ENCODE data around the gene RPL18A. TPM values are rescaled to one million over a fixed set of nuclear protein-coding genes. Genes with fewer than 3 reads are reported as not detected.
A peak's percentile ranks its signal among the peaks of the same experiment; 100 is the strongest.

RPL18A gene
- 1,000 to 10,000 TPM; 1,774 to 2,038 (median 1,892) TPM for total RNA-seq (2021; fragmentation: NEBNext Ultra II Directional; extraction: Animal tissue kit (Norgen Biotek cat#: 25700))
- long read RNA-seq, transcript RPL18A-201 (5 exons, 665 nt), result major isoform, 1,645 of 1,674 reads
- long read RNA-seq, transcript RPL18A-203 (4 exons, 1,084 nt), result minor isoform, 16 of 1,674 reads
- long read RNA-seq, partial matches to known transcripts, result 8 of 1,674 reads
- long read RNA-seq, other reads (novel, unspliced or antisense), result 4 of 1,674 reads

DNA sequence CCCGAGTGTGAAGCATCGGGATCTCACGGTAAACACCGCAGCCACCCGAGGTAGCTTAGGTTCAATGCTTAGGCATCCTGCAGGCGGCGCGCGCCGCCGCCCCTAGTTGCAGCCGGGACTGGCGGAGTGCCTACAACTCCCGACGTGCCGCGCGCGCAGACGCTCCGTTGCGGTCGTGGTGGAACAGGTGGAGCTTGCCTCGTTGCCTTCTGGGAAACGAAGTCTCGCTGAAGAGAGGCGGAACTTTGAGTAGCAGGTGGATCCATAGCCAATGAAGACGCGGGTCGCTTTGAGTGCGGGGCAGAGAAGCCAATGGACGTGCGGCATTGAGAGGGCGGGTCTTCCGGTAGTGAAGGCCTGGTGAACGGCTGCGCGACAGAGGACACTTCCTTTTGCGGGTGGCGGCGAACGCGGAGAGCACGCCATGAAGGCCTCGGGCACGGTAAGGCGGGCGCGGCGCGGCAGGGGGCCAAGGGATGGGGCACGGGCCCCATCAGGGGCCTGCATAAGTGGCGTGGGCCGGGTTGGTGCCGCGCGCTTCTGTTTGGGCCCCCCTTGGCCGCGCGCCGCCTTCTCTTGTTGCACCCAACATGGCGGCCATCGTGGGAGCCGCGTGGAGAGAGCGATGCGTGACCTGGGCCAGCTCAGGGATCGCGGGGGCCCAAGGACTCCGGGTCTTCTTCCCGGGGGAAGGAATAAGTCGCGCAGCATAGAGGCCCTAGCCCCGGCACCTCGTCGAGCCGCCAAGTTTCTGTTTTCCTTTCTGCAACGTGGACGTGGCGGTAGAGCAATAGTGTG is at the start of gene RPL18A:
RPL18A (plus strand) TSS at position 378 of the 798 bp plus-strand sequence; CDS start at position 425, 47 bp downstream.
- H3K27ac Mint-ChIP-seq, result peak within 1 kb of the TSS; percentile 97
- H3K4me3 Mint-ChIP-seq, result peak within 1 kb of the TSS; percentile 98
- DNase-seq, result peak; percentile 100
- peaks cover 20% of the 10 kb centered on the region for H3K27me3 Mint-ChIP-seq (ENCODE audit: insufficient read depth)
- peaks cover 25% of the 10 kb centered on the region for H3K4me1 Mint-ChIP-seq (ENCODE audit: low read depth)
- peaks cover 27% of the 10 kb centered on the region for H3K36me3 Mint-ChIP-seq (ENCODE audit: low read depth)
- TF ChIP-seq, protein P1, sequence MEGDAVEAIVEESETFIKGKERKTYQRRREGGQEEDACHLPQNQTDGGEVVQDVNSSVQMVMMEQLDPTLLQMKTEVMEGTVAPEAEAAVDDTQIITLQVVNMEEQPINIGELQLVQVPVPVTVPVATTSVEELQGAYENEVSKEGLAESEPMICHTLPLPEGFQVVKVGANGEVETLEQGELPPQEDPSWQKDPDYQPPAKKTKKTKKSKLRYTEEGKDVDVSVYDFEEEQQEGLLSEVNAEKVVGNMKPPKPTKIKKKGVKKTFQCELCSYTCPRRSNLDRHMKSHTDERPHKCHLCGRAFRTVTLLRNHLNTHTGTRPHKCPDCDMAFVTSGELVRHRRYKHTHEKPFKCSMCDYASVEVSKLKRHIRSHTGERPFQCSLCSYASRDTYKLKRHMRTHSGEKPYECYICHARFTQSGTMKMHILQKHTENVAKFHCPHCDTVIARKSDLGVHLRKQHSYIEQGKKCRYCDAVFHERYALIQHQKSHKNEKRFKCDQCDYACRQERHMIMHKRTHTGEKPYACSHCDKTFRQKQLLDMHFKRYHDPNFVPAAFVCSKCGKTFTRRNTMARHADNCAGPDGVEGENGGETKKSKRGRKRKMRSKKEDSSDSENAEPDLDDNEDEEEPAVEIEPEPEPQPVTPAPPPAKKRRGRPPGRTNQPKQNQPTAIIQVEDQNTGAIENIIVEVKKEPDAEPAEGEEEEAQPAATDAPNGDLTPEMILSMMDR (IDR thresholded peaks at IDR 0.05), result peak; percentile 84
- no peaks in the 10 kb centered on the region for H3K9me3 Mint-ChIP-seq

DNA sequence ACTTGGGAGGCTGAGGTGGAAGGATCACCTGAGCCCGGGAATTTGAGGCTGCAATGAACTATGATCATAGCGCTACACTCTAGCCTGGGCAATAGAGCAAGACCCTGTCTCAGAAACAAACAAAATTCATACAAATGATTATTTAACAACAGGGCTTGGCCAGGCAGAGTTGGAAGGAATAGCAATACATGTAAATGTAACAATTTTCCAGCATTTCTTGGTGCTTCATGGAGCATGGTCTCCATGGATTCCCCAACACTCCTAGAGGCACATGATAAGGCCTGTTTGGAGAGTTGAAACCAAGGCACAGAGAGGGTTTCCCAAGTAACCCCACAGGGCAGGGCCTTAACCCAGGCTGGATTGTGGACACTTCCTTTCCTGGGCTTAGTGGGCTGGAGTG is 48.6 kb upstream of the RPL18A start:
- Mint-ChIP-seq H3K27ac (no peak overlapping the region), H3K36me3 (ENCODE audit: low read depth) (no peaks in the 10 kb centered on the region), H3K9me3 (peaks cover 3% of the 10 kb centered on the region; the same call in 1 of the 2 replicates), H3K4me1 (ENCODE audit: low read depth) (no peaks in the 10 kb centered on the region), H3K4me3 (no peak overlapping the region), H3K27me3 (ENCODE audit: insufficient read depth) (peaks cover 20% of the 10 kb centered on the region)
- TF ChIP-seq, protein P1 (IDR thresholded peaks at IDR 0.05), result no peak
- DNase-seq, result no peak

DNA sequence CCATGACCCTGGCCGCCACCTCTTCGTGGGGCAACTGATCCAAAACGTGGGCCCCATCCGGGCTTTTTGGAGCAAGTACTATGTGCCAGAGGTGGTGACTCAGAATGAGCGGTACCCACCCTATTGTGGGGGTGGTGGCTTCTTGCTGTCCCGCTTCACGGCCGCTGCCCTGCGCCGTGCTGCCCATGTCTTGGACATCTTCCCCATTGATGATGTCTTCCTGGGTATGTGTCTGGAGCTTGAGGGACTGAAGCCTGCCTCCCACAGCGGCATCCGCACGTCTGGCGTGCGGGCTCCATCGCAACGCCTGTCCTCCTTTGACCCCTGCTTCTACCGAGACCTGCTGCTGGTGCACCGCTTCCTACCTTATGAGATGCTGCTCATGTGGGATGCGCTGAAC is 48.0 kb upstream of the RPL18A start:
- TF ChIP-seq, protein P1 (IDR thresholded peaks at IDR 0.05), result no peak
- DNase-seq, result no peak
- H3K4me1 Mint-ChIP-seq (ENCODE audit: low read depth), result no peaks in the 10 kb centered on the region
- H3K27me3 Mint-ChIP-seq (ENCODE audit: insufficient read depth), result peaks cover 21% of the 10 kb centered on the region
- no peak overlapping the region for H3K27ac Mint-ChIP-seq
- peaks cover 3% of the 10 kb centered on the region; the same call in 1 of the 2 replicates for H3K9me3 Mint-ChIP-seq
- H3K36me3 Mint-ChIP-seq (ENCODE audit: low read depth), result no peaks in the 10 kb centered on the region
- H3K4me3 Mint-ChIP-seq, result no peak overlapping the region

DNA sequence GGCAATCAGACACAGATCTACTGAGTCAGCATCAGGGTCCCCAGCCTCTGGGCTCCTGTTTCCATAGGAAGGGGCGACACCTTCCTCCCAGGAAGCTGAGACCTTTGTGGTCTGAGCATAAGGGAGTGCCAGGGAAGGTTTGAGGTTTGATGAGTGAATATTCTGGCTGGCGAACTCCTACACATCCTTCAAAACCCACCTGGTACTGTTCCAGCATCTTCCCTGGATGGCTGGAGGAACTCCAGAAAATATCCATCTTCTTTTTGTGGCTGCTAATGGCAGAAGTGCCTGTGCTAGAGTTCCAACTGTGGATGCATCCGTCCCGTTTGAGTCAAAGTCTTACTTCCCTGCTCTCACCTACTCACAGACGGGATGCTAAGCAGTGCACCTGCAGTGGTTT is 47.6 kb upstream of the RPL18A start:
- no peak overlapping the region for H3K4me3 Mint-ChIP-seq
- TF ChIP-seq, protein P1 (IDR thresholded peaks at IDR 0.05), result no peak
- no peaks in the 10 kb centered on the region for H3K36me3 Mint-ChIP-seq (ENCODE audit: low read depth)
- no peaks in the 10 kb centered on the region for H3K4me1 Mint-ChIP-seq (ENCODE audit: low read depth)
- peaks cover 3% of the 10 kb centered on the region; the same call in 1 of the 2 replicates for H3K9me3 Mint-ChIP-seq
- H3K27ac Mint-ChIP-seq, result no peak overlapping the region
- peaks cover 21% of the 10 kb centered on the region for H3K27me3 Mint-ChIP-seq (ENCODE audit: insufficient read depth)
- no peak for DNase-seq

DNA sequence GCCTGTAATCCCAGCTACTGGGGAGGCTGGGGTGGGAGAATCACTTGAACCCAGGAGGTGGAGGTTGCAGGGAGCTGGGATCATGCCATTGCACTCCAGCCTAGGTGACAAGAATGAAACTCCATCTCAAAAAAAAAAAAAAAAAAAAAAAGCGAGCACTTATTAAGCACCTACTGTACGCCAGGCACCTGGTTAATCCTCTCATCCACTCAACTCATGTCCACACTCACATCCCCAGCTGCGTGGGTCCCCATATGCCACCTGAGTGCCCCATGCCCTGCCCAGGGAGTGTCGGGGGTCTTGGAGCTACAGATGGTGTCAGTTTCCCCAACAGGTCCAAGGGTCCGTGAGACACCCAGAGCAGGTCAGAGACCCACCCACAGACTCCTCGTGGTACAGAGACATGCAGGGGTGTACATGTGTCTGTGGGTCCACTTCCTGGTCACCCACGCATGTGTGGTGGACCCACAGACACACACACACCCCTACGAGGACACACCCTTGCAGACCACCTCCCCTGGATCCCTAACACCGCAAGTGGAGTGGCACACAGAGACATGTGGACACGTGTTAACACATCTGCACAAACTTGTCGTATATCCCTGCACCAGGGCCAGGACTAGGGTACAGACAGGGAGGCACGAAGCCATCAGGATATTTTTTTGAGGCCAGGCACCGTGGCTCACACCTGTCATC is 41.9 kb upstream of the RPL18A start:
- H3K4me1 Mint-ChIP-seq (ENCODE audit: low read depth), result no peaks in the 10 kb centered on the region
- H3K36me3 Mint-ChIP-seq (ENCODE audit: low read depth), result no peaks in the 10 kb centered on the region
- peaks cover 3% of the 10 kb centered on the region; the same call in 1 of the 2 replicates for H3K9me3 Mint-ChIP-seq
- DNase-seq, result no peak
- TF ChIP-seq, protein P1 (IDR thresholded peaks at IDR 0.05), result no peak
- no peak overlapping the region for H3K4me3 Mint-ChIP-seq
- peaks cover 21% of the 10 kb centered on the region; the same call in 1 of the 2 replicates for H3K27me3 Mint-ChIP-seq (ENCODE audit: insufficient read depth)
- H3K27ac Mint-ChIP-seq, result no peak overlapping the region
